T-helper 2 cell treated with Interferon-gamma antibody and Interleukin-4, amounts not matched to agents 5 μg/mL and 100 μg/mL, for 36 hours (primary cell): ENCODE measurements around the gene PTPRA.

Source experiments
- DNase-seq: peaks from one replicate; pipeline ENCODE4 v3.0.0; 2021; ENCODE audit warnings: low spot score
- H3K27ac Mint-ChIP-seq: one replicate; pipeline ENCODE4 v1.8.0; 2021; ENCODE audit warnings: mild to moderate bottlenecking, mixed read lengths
- H3K27me3 Mint-ChIP-seq: one replicate; pipeline ENCODE4 v1.8.0; 2021; ENCODE audit warnings: low read depth, mixed read lengths
- H3K36me3 Mint-ChIP-seq: one replicate; pipeline ENCODE4 v1.8.0; 2021; ENCODE audit warnings: low read depth, mixed read lengths
- H3K4me1 Mint-ChIP-seq: one replicate; pipeline ENCODE4 v1.8.0; 2021; ENCODE audit warnings: low read depth, mixed read lengths
- H3K4me3 Mint-ChIP-seq: one replicate; pipeline ENCODE4 v1.8.0; 2022; ENCODE audit warnings: mild to moderate bottlenecking, moderate library complexity, mixed read lengths
- H3K9me3 Mint-ChIP-seq: one replicate; pipeline ENCODE4 v1.8.0; 2021; ENCODE audit warnings: mixed read lengths

The PTPRA gene

GRCh38 chr20:2867081-2867864, 6.0 kb upstream of the PTPRA start:
- Mint-ChIP-seq H3K36me3 (peaks cover 12% of the 10 kb centered on the region), H3K4me1 (peaks cover 24% of the 10 kb centered on the region), H3K4me3 (no peak overlapping the region), H3K9me3 (no peaks in the 10 kb centered on the region), H3K27ac (no peak overlapping the region), H3K27me3 (no peaks in the 10 kb centered on the region)
- no peak for DNase-seq

DNA sequence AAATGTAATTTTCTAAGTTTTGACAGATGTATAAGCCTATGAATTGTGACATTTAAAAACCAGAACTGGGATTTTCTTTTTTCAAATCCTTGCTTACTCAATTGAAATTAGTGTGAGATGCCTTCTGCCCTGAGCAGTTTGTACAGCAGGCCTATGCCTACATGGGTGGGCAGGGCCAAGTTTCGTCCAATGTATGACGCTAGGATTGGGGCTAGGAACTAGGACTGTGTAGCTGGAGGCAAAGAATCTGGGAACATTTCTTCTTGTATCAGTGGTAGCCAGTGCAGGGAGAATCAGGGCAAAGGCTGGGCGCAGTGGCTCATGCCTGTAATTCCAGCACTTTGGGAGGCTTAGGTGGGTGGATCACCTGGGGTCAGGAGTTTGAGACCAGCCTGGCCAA, 3.9 kb upstream of the PTPRA start:
- peaks cover 15% of the 10 kb centered on the region for H3K36me3 Mint-ChIP-seq
- no peak overlapping the region for H3K27ac Mint-ChIP-seq
- H3K4me3 Mint-ChIP-seq = no peak overlapping the region
- no peaks in the 10 kb centered on the region for H3K27me3 Mint-ChIP-seq
- peaks cover 31% of the 10 kb centered on the region for H3K4me1 Mint-ChIP-seq
- no peak for DNase-seq
- H3K9me3 Mint-ChIP-seq = no peaks in the 10 kb centered on the region

DNA sequence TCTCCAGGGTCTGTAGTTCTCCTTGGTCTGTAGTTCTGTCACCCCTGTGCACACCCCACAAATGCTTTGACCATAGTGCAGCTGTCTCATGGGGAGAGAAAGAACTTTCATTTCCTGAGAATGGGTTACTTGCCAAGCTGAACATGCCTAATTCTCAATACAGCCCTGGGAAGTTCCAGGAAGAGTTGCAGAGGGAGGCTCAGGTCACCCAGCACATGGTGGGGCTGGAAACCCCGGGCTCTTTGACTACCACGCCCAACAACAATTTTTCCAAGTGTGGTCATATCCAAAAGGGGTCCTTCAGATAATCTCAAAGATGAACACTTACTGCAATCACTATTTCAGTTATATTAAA, 2.2 kb upstream of the PTPRA start:
- DNase-seq = no peak
- H3K4me1 Mint-ChIP-seq = peaks cover 43% of the 10 kb centered on the region
- no peak overlapping the region for H3K27ac Mint-ChIP-seq
- no peaks in the 10 kb centered on the region for H3K27me3 Mint-ChIP-seq
- peak overlapping the region; percentile 11 for H3K4me3 Mint-ChIP-seq
- no peaks in the 10 kb centered on the region for H3K9me3 Mint-ChIP-seq
- H3K36me3 Mint-ChIP-seq = peaks cover 13% of the 10 kb centered on the region

DNA sequence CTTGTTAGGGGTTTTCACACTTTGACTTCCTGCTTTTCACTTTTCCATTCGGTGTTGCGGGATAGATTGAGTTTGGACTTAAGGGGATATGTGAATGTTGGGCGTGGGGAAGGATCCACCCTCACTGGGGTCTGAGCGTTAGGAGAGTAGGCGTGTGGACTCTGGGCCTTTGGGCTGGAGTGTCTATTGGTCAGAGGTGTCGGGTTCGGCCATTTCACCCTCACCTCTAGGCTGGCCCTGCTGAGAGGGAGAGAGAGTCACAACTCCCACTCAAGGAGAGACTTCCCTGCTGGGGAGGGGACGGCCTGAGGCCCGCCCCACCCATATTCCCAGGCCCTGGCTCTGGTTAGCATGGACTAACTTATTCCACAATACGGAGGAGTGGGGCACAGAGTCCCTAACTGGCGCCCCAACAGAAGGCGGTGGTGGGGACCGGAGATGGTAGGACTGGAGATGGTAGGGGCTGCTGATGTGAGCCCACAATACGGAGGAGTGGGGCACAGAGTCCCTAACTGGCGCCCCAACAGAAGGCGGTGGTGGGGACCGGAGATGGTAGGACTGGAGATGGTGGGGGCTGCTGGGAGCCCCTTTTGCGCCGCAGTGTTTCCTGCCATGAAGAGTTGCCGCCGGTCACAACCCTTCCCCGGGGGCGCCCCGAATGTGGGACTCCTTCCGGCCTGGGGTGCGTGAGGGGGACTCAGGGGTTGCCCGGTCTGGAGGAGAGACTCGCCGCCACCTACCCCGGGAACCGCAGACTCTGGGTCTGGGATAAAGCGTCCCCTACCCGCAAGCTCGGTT, 1.4 kb upstream of the PTPRA start:
- Mint-ChIP-seq H3K4me3 (peak overlapping the region; percentile 90), H3K27ac (peak overlapping the region; percentile 53), H3K27me3 (no peaks in the 10 kb centered on the region), H3K36me3 (peaks cover 19% of the 10 kb centered on the region), H3K9me3 (no peaks in the 10 kb centered on the region), H3K4me1 (peaks cover 51% of the 10 kb centered on the region)
- DNase-seq = no peak

- no peaks in the 10 kb centered on the region for H3K27me3 Mint-ChIP-seq
- H3K36me3 Mint-ChIP-seq = peaks cover 19% of the 10 kb centered on the region
- H3K4me1 Mint-ChIP-seq = peaks cover 49% of the 10 kb centered on the region
- H3K9me3 Mint-ChIP-seq = no peaks in the 10 kb centered on the region
- peak; percentile 77 for DNase-seq
- H3K4me3 Mint-ChIP-seq = peak overlapping the region; percentile 90
- peak overlapping the region; percentile 93 for H3K27ac Mint-ChIP-seq
Measured at GRCh38 chr20:2872459-2873009, 747 bp upstream of the PTPRA start.

DNA sequence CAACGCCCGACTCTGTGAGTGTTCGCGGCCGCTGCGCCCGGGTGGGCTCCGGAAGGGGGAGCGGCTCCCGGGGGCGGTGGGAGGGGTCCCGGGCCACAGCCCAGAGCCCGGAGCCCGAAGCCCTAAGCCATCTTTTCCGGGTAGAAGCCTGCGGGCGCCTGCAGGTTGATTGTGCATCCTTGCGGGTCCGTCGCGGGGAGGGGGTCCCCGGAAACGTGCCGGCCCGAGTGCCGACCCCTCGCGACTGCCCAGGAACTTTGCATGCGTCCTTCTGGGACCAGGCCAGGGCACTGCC, 413 bp downstream of the PTPRA start:
- peak; percentile 64 for DNase-seq
- H3K9me3 Mint-ChIP-seq = no peaks in the 10 kb centered on the region
- peak overlapping the region; percentile 79 for H3K4me3 Mint-ChIP-seq
- H3K27me3 Mint-ChIP-seq = no peaks in the 10 kb centered on the region
- H3K4me1 Mint-ChIP-seq = peaks cover 48% of the 10 kb centered on the region
- H3K27ac Mint-ChIP-seq = peak overlapping the region; percentile 79
- peaks cover 21% of the 10 kb centered on the region for H3K36me3 Mint-ChIP-seq

DNA sequence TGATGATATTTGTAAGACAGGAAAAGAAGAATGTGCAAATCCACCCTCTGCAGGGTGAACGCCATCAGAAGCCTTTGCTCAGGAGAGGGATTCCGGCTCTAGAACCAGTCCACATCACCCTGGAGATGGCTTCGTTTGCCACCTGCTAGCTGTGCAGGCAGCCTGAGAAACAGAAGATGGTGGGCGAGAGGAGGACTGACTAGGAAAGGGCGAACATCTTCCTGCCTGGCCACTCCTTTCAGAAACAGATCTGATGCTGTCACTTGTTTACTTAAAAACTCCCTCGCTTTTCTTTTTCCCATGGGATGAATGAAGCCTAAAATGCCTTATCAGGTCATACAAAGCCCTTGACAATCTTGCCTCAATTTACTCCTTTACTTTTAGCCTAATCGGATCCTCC, 1.2 kb downstream of the PTPRA start:
- peaks cover 50% of the 10 kb centered on the region for H3K4me1 Mint-ChIP-seq
- no peaks in the 10 kb centered on the region for H3K27me3 Mint-ChIP-seq
- H3K9me3 Mint-ChIP-seq = no peaks in the 10 kb centered on the region

GRCh38 chr20:2875690-2876203, 2.5 kb downstream of the PTPRA start:
- H3K27ac Mint-ChIP-seq = no peak overlapping the region
- H3K36me3 Mint-ChIP-seq = peaks cover 23% of the 10 kb centered on the region
- no peak for DNase-seq
- H3K27me3 Mint-ChIP-seq = no peaks in the 10 kb centered on the region
- H3K4me1 Mint-ChIP-seq = peaks cover 48% of the 10 kb centered on the region
- H3K9me3 Mint-ChIP-seq = no peaks in the 10 kb centered on the region
- peak overlapping the region; percentile 22 for H3K4me3 Mint-ChIP-seq

More for the DNA sequence above, 1.2 kb downstream of the PTPRA start:
- peak overlapping the region; percentile 79 for H3K4me3 Mint-ChIP-seq
- H3K27ac Mint-ChIP-seq = peak overlapping the region; percentile 79
- H3K36me3 Mint-ChIP-seq = peaks cover 23% of the 10 kb centered on the region
- peak; percentile 29 for DNase-seq

DNA sequence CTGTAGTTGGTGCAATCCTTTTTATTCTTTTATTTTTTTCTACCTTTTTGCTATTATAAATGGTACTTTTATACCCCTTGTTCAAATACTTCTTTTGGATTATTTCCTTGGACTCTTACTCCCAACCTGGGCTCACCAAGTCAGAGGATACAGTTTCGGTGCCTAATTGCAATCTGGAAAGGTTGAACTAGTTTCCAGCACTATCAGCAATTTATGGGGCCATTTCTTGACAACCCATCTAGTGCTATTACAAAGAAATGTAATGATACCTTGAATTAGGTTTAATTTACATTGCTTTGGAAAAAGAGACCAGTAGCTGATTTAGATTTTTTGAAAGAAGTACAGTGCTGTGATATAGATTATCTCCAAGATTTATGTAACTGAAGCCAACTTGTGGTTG, 5.2 kb downstream of the PTPRA start:
- no peak overlapping the region for H3K27ac Mint-ChIP-seq

GRCh38 chr20:2879146-2879545, 5.9 kb downstream of the PTPRA start:
- no peak for DNase-seq
- H3K36me3 Mint-ChIP-seq = peaks cover 22% of the 10 kb centered on the region
- H3K4me3 Mint-ChIP-seq = no peak overlapping the region
- no peaks in the 10 kb centered on the region for H3K9me3 Mint-ChIP-seq
- H3K27ac Mint-ChIP-seq = no peak overlapping the region
- H3K27me3 Mint-ChIP-seq = no peaks in the 10 kb centered on the region
- peaks cover 34% of the 10 kb centered on the region for H3K4me1 Mint-ChIP-seq

More for the DNA sequence above, 5.2 kb downstream of the PTPRA start:
- H3K27me3 Mint-ChIP-seq = no peaks in the 10 kb centered on the region
- H3K4me3 Mint-ChIP-seq = no peak overlapping the region
- no peak for DNase-seq
- peaks cover 23% of the 10 kb centered on the region for H3K36me3 Mint-ChIP-seq
- H3K9me3 Mint-ChIP-seq = no peaks in the 10 kb centered on the region
- peaks cover 31% of the 10 kb centered on the region for H3K4me1 Mint-ChIP-seq

DNA sequence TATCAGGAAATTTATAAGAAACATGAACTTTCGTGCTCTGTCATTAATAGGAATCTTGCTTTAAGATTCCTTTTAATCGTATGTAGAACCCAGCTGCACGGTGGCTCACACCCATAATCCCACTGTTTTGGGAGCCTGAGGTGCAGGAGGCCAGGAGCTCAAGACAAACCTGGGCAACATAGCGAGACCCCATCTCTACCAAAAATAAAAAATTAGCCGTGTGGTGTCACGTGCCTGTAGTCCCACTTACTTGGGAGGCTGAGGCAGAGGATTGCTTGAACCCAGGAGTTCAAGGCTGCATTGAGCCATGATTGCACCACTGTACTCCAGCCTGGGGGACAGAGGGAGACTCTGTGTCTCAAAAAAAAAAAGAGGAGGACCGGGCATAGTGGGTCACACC, 7.4 kb downstream of the PTPRA start:
- Mint-ChIP-seq H3K9me3 (no peaks in the 10 kb centered on the region), H3K27me3 (no peaks in the 10 kb centered on the region), H3K27ac (no peak overlapping the region), H3K4me3 (no peak overlapping the region), H3K36me3 (peaks cover 22% of the 10 kb centered on the region), H3K4me1 (peaks cover 34% of the 10 kb centered on the region)
- DNase-seq = no peak

DNA sequence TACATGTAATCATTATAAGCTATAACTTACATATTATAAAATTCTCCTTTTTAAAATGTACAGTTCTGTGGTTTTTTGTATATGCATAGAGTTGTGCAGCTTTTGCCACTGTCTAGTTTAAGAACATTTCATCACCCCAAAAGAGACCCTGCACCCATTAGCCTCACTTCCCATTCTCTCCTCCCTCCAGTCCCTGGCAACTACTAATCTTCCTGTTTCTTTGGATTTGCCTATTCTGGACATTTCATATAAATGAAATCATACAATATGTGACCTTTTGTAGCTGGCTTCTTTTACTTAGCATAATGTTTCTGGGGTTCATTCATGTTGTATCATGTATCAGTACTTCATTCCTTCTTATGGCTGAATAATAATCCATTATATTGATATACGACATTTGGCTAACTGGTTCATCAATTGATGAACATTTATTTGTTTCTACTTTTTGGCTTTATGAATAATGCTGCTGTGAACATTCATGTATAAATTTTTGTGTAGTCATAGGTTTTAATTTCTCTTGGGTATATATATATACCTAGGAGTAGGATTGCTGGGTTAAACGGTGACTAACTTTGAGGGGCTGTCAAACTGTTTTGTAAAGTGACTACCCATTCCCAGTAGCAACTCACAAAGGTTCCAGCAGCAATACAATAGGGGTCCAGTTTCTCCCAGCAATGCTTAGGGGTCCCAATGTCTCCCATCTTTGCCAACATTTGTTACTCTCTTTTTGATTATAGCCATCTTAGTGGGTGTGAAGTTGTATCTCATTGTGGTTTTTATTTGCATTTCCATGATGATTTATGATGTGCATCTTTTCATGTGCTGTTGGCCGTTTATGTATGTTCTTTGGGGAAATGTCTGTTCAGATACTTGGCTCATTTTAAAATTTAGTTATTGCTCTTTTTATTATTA, 10.7 kb downstream of the PTPRA start:
- H3K4me3 Mint-ChIP-seq = no peak overlapping the region
- H3K4me1 Mint-ChIP-seq = peaks cover 31% of the 10 kb centered on the region
- DNase-seq = no peak
- no peaks in the 10 kb centered on the region for H3K9me3 Mint-ChIP-seq
- H3K27me3 Mint-ChIP-seq = no peaks in the 10 kb centered on the region
- peaks cover 10% of the 10 kb centered on the region for H3K36me3 Mint-ChIP-seq
- H3K27ac Mint-ChIP-seq = peak overlapping the region; percentile 28

GRCh38 chr20:2887715-2888114, 14.4 kb downstream of the PTPRA start:
- Mint-ChIP-seq H3K27me3 (no peaks in the 10 kb centered on the region), H3K4me3 (no peak overlapping the region), H3K27ac (no peak overlapping the region), H3K4me1 (peaks cover 49% of the 10 kb centered on the region), H3K36me3 (peaks cover 24% of the 10 kb centered on the region), H3K9me3 (no peaks in the 10 kb centered on the region)
- no peak for DNase-seq
